ENCODE data around the gene CLOCK. TPM values are rescaled to one million over a fixed set of nuclear protein-coding genes. Genes with fewer than 3 reads are reported as not detected.

CLOCK gene
- total RNA-seq, 1 donor from 2014 or later = 17.5 TPM

DNA sequence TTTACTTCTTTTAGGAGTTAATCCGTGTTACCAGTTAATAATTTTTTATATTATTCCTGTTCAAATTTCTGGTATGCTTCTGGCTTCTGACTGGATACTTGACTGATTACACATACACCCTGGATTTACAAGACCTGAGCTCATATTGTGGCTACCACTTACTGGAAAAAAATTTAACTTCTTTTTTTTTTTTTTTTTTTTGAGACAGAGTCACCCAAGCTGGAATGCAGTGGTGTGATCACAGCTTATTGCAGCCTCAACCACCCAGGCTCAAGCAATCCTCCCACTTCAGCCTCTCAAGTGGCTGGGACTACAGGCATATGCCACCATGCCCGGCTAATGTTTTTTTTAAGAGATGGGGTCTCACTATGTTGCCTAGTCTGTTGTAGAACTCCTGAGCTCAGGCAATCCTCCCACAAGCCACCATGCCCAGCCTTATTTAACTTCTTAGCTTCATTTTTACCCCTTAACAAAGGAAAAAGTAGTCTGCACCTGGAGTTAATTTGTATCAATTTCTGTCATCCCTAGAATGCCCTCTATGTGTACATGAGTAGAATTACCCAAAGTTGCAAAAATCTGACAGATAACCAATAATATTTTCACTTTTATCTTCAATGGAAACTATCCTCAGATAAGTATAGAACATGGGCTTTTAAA, 100.7 kb downstream of the CLOCK start:
- Mint-ChIP-seq H3K27ac (no peak overlapping the region), H3K4me3 (no peak overlapping the region), H3K27me3 (no peaks in the 10 kb centered on the region), H3K36me3 (peaks cover 17% of the 10 kb centered on the region), H3K4me1 (ENCODE audit: unreplicated experiment) (no peaks in the 10 kb centered on the region), H3K9me3 (no peaks in the 10 kb centered on the region)
- TF ChIP-seq, protein P1, sequence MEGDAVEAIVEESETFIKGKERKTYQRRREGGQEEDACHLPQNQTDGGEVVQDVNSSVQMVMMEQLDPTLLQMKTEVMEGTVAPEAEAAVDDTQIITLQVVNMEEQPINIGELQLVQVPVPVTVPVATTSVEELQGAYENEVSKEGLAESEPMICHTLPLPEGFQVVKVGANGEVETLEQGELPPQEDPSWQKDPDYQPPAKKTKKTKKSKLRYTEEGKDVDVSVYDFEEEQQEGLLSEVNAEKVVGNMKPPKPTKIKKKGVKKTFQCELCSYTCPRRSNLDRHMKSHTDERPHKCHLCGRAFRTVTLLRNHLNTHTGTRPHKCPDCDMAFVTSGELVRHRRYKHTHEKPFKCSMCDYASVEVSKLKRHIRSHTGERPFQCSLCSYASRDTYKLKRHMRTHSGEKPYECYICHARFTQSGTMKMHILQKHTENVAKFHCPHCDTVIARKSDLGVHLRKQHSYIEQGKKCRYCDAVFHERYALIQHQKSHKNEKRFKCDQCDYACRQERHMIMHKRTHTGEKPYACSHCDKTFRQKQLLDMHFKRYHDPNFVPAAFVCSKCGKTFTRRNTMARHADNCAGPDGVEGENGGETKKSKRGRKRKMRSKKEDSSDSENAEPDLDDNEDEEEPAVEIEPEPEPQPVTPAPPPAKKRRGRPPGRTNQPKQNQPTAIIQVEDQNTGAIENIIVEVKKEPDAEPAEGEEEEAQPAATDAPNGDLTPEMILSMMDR (conservative IDR thresholded peaks at IDR 0.05) = no peak
- no peak for DNase-seq (ENCODE audit: extremely low spot score, unreplicated experiment)

DNA sequence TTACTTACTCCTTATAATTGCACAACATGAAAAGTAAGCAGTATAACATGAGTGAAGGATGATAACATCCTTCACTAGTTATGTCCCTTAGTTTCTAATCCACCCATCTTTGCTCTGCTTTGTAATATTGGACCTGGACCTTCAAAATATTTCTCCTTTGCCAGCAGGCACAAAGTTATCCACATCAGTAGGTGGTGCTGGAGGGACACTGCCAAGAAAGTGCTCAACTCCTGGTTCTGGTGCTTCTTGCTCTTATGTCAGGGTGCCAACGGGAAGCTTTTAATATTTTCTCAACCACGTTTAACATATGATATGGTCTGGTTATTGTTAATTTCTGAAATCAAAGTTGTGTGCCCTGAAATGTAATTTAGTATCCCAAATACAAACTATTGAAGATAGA, 101.9 kb downstream of the CLOCK start:
- H3K27ac Mint-ChIP-seq = no peak overlapping the region

DNA sequence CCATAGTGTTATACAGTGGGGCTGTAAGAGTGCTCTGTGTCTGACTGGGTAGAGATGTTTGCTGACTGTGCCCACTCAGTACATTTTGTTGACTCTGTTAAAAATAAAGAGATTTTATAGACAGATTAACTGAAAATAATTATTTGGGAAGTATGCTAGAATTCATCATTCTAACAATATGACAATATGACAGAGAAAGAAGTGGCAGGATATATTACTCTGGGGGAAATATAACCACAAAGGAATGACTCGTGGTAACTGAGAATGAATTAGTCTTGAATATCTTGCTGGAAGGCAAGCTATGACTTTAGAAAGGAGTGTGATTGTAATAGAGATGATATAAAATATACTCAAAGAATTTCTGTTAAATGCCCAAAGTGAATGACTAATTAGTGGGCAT, 104.2 kb downstream of the CLOCK start:
- Mint-ChIP-seq H3K27ac (no peak overlapping the region), H3K4me1 (ENCODE audit: unreplicated experiment) (no peaks in the 10 kb centered on the region), H3K9me3 (no peaks in the 10 kb centered on the region), H3K4me3 (no peak overlapping the region), H3K27me3 (no peaks in the 10 kb centered on the region), H3K36me3 (peaks cover 18% of the 10 kb centered on the region)
- DNase-seq (ENCODE audit: extremely low spot score, unreplicated experiment) = no peak
- TF ChIP-seq, protein P1 (conservative IDR thresholded peaks at IDR 0.05) = no peak

More for the DNA sequence above, 101.9 kb downstream of the CLOCK start:
- H3K36me3 Mint-ChIP-seq = peaks cover 18% of the 10 kb centered on the region
- H3K4me3 Mint-ChIP-seq = no peak overlapping the region
- no peaks in the 10 kb centered on the region for H3K9me3 Mint-ChIP-seq
- DNase-seq (ENCODE audit: extremely low spot score, unreplicated experiment) = no peak
- TF ChIP-seq, protein P1 (conservative IDR thresholded peaks at IDR 0.05) = peak; percentile 29
- H3K27me3 Mint-ChIP-seq = no peaks in the 10 kb centered on the region
- H3K4me1 Mint-ChIP-seq (ENCODE audit: unreplicated experiment) = no peaks in the 10 kb centered on the region

DNA sequence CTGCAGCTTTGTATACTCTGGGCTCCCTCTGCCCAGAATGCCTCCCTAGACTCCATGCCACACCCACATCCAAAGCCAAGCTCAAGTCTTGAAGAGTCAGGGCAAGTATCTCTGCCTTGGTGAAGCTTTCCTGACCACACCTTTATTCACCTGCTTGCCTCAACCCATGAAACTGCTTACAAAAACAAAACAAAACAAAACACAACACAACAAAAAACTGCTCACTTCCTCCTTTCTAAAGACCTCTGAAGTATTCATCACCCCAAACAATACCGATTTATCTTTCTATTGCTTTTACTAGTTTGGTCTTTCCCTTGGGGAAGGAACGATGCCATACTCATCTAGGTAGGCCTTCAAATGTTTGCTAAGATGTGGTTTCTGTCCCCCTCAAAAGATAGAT, 105.9 kb downstream of the CLOCK start:
- peaks cover 14% of the 10 kb centered on the region for H3K36me3 Mint-ChIP-seq
- H3K4me3 Mint-ChIP-seq = no peak overlapping the region
- no peak overlapping the region for H3K27ac Mint-ChIP-seq
- no peaks in the 10 kb centered on the region for H3K27me3 Mint-ChIP-seq
- DNase-seq (ENCODE audit: extremely low spot score, unreplicated experiment) = no peak
- H3K9me3 Mint-ChIP-seq = no peaks in the 10 kb centered on the region
- H3K4me1 Mint-ChIP-seq (ENCODE audit: unreplicated experiment) = no peaks in the 10 kb centered on the region
- TF ChIP-seq, protein P1 (conservative IDR thresholded peaks at IDR 0.05) = no peak

DNA sequence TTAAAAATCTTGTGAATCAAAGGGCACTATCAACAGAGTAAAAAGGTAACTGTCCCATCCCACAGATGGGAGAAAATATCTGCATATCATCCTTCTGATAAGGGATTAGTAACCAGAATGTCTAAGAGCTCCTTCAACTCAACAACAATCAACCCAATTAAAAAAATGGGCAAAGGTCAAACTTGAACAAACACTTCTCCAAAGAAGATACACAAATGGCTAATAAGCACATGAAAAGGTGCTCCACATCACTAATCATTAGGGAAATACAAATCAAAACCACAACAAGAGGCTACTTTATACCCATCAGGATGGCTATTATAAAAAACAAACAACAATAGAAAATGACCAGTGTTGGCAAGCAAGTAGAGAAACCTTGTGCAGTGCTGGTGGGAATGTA, 107.7 kb downstream of the CLOCK start:
- H3K4me3 Mint-ChIP-seq = no peak overlapping the region
- H3K27ac Mint-ChIP-seq = no peak overlapping the region
- peaks cover 23% of the 10 kb centered on the region for H3K36me3 Mint-ChIP-seq
- TF ChIP-seq, protein P1 (conservative IDR thresholded peaks at IDR 0.05) = no peak
- DNase-seq (ENCODE audit: extremely low spot score, unreplicated experiment) = no peak
- H3K27me3 Mint-ChIP-seq = no peaks in the 10 kb centered on the region
- no peaks in the 10 kb centered on the region for H3K9me3 Mint-ChIP-seq
- H3K4me1 Mint-ChIP-seq (ENCODE audit: unreplicated experiment) = no peaks in the 10 kb centered on the region
